Mucosa of gallbladder (tissue), 1 donor: ENCODE measurements around the gene OIT3. TPM values are rescaled to one million over a fixed set of nuclear protein-coding genes. Genes with fewer than 3 reads are reported as not detected.
"Not testable (repeated sequence)": the region's sequence is repeated elsewhere in the genome, so short reads cannot be mapped to it uniquely, and the experiment has no call there.

Source experiments
- DNase-seq: peaks from one replicate; pipeline ENCODE4 v3.0.0-alpha.2; 2020; ENCODE audit warnings: low spot score
- total RNA-seq: library from RNA; stranded (reverse); gene quantifications from one replicate; pipeline ENCODE4 v1.2.1, GENCODE V29; 2021
- donor health status: DM: no; HTN: no; CAD: no.

OIT3 gene
- total RNA-seq, 1 donor from 2014 or later: 0.40 TPM

DNA sequence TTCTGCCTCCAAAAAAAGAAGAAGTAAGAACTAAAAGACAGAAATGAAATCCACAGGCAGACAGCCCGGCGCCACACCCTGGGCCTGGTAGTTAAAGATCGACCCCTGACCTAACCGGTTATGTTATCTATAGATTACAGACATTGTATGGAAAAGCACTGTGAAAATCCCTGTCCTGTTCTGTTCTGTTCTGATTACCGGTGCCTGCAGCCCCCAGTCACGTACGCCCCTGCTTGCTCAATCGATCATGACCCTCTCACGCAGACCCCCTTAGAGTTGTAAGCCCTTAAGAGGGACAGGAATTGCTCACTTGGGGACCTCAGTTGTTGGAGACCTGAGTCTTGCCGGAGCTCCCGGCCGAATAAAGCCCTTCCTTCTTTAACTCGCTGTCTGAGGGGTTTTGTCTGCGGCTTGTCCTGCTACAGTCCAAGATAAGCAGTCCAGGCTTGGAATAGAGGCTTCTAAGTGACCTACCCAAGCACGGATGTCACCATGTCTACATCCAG is 10.5 kb downstream of the OIT3 start:
- not testable (repeated sequence) for DNase-seq

DNA sequence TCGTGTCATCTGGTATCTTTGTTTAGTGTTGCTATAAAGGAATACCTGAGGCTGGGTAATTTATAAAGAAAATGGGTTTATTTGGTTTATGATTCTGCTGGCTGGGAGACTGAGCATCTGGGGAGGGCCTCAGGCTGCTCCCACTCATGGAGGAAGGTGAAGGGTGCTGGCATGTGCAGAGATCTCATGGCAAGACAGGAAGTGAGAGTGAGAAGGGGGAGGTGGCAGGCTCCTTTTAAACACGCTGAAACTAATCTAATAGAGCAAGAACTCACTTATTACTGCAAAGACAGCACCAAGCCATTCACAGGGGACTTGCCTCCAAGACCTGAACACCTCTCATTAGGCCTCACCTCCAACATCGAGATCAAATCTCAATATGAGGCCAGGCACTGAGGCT is 11.3 kb downstream of the OIT3 start:
- DNase-seq: no peak

DNA sequence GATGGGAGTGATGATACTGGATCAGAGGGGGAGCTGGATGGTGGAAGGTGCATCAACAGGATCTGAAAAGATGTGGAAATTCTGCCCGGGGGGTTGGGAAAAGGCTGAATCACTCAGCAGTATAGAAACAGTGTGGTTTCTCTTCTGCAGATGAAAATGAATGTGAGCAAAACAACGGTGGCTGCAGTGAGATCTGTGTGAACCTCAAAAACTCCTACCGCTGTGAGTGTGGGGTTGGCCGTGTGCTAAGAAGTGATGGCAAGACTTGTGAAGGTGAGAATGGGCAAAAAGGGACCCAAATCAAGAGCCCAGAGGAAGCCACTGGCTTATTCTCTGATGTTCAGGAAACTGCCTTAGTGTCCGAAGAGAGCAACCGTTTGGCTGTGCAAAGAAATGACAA is 12.9 kb downstream of the OIT3 start:
- DNase-seq: no peak

DNA sequence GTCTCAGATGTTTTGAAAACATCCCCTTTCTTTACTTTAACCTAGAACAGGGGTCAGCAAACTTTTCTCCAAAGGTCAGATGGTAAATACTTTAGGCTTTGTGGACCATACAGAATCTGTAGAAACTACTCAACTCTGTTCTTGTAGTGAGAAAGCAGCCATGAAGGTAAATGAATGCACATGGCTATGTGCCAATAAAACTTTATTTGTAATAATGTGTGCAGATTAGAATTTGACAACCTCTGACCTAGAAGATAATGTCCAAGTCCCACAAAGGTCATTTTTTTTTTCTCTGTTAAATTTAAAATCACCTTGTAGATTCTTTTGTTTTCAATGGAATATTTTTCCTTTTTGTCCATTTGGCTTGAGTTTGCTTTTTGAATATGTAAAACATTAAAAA is 17.2 kb downstream of the OIT3 start:
- no peak for DNase-seq

DNA sequence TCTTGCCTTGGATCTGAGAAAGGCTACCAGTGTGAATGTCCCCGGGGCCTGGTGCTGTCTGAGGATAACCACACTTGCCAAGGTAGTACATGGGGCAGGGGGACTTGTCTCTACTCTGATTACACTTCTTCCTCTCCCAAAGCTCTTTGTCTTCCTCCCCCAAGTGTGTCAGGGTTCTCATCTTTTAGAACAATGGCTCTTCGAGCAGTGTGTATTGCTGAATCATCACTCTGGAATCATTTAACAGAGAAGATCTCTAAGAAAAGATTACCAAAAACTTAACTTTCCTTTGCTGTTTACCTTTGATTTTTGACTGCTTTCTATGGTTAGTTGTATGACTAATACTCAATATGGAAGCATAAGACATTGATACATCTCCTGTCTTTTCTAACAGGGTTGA is 18.2 kb downstream of the OIT3 start:
- DNase-seq: no peak

DNA sequence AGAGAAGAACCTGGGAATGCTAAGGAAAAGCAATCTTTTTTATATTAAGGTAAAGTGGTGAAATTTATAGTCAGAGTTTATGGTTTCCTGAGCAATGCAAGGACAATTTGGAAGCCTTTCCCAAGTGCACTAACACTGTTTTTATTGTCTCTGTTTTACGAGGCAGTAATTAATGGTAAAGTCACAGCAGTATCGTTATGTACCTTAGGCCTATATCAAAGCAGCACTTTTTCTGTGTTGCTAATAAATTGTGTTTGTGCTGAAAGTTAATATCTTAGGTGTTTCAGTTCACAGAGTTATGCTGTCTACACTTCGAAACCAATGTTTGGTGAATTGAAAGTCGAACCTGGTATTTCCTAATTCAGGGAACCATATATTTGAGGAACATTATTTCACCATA is 19.2 kb downstream of the OIT3 start:
- no peak for DNase-seq

DNA sequence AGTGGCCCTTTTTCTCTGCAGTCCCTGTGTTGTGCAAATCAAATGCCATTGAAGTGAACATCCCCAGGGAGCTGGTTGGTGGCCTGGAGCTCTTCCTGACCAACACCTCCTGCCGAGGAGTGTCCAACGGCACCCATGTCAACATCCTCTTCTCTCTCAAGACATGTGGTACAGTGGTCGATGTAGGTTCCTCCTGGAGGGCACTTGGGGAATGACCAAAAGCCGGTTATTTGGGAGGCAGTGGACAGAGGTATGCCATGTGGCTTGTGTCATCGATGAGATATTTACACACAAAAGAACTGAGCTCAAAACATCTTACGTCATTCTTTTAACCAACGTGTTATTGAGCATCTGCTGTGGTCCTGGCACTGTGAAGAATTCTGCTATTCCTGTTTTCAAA is 19.7 kb downstream of the OIT3 start:
- no peak for DNase-seq

DNA sequence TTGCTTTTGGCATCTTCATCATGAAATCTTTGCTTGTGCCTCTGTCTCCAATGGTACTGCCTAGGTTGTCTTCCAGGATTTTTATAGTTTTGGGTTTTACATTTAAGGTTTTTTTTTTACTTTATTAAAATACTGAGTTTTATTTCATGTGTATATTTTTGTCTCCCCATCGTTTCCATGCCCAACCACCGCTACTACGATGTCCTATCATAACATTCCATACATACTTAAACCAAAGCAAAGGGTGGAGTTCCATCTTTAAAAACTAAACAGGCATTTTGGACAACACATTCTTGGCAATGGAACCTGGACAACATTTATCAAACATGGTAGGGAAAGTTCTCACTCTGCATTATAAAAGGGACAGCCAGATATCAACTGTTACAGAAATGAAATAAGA is 23.7 kb downstream of the OIT3 start:
- DNase-seq: not testable (repeated sequence)

DNA sequence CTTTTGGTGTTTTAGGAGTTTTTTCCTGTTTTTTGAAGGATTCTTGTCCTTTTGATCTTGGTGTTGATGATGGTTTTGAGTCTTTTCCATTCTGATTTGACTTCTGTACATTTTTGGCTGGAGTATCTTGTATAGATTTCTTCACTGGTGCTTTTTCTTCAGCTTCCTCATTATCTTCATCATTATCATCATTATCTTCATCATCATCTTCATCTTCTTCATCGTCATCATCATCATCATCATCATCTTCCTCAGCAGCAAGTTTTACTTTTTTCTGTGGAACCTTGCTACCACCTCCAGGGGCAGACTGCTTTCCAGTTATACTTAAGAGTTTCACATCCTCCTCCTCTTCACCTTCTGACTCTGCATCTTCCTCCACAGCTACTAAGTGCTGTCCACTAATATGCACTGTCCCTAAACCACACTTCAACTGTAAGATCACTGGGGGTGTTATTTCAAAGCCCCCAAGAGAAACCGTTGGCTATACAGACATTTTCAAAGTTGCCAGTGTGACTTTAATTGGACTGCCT is 24.3 kb downstream of the OIT3 start:
- not testable (repeated sequence) for DNase-seq

DNA sequence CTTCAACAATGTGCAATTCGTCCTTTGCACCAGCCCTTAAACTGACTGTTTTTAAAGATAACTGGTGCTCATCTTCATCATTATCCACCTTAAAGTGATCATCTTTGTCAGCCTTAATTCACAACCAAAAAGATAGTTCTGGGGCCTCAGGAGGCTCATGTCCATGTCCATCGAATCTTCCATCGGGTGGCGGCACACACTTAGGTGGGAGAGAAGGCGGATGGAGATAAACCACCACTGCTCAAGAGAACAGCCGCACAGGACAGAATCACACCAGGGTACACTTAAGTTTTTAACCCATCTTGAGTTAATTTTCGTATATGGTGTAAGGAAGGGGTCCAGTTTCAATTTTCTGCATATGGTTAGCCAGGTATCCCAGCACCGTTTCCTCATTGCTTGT is 24.8 kb downstream of the OIT3 start:
- no peak for DNase-seq

DNA sequence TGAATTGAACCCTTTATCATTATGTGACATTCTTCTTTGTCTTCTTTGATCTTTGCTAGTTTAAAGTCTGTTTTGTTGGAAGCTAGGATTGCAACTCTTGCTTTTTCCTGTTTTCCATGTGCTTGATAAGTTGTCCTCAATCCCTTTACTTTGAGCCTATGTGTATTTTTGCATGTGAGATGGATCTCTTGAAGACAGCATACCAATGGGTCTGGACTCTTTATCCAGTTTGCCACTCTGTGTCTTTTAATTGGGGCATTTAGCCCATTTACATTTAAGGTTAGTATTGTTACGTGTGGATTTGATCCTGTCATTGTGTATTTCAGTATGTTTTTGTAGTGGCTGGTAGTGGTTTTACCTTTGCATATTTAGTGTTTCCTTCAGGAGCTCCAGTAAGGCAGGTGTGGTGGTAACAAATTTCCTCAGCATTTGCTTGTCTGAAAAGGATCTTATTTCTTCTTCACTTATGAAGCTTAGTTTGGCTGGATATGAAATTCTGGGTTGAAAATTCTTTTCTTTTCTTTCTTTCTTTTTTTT is 27.7 kb downstream of the OIT3 start:
- DNase-seq: not testable (repeated sequence)

DNA sequence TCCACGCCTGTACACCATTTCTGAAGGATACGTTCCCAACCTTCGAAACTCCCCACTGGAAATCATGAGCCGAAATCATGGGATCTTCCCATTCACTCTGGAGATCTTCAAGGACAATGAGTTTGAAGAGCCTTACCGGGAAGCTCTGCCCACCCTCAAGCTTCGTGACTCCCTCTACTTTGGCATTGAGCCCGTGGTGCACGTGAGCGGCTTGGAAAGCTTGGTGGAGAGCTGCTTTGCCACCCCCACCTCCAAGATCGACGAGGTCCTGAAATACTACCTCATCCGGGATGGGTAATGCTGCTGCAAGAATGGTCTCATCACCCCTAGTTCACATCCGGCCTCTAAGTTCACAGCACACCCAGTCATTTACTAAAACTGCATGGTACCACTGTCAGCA is 30.8 kb downstream of the OIT3 start:
- DNase-seq: no peak

DNA sequence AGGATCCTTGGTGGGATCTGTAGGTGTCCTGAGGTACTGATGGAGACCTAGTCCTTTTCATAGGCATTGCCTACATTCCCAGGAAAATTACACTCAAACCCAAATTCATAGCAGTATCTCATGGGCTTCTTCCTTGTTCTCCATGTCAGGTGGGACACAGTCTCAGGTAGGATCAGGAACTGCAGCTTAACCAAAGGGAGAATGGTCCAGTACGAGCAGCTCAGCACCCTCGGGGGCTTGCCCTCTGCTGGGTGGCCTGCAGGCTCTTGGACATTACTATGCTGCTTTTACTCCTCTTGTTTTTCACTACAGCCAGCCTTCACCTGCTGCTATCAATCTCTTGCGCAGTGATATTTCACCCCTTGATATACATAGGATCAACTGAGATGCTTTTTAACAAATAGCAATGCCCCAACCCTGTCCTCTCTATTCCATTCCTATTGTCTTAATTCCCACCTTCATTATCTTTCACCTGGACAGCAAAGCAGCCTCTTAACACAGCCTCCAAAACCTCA is 32.5 kb downstream of the OIT3 start:
- DNase-seq: no peak

DNA sequence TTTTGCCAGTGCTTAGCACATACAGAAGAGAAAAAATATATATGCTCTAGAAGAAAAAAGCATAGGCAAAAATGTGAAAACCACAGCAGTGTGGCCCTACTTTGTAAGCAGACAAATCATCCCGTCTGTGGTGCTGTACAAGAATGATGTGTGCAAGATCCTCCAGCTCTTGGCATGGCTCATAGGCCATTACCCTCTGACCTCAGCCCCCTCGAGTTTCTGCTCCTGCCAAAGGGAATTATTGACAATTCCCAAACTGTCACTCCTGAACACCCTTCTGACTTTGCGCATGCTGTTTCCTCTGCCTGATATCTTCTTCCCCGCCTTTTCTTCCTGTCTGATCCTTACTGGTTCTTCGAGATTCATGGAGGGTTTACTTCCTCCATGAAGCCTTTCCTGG is 33.9 kb downstream of the OIT3 start:
- DNase-seq: no peak

DNA sequence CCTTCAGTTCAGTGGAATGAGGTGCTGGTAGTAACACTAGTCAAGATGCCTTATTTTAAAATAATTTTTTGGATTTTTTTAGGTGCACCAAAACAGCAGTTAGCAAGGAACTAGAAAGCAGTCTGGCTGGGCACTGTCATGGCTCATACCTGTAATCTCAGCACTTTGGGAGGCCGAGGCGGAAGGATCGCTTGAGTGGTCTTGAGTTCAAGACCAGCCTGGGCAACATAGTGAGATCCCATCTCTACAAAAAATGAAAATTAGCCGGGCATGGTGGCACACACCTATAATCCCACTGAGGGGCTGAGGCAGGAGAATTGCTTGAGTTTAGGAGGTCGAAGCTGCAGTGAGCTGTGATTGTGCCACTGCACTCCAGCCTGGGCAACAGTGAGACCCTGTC is 35.3 kb downstream of the OIT3 start:
- no peak for DNase-seq

DNA sequence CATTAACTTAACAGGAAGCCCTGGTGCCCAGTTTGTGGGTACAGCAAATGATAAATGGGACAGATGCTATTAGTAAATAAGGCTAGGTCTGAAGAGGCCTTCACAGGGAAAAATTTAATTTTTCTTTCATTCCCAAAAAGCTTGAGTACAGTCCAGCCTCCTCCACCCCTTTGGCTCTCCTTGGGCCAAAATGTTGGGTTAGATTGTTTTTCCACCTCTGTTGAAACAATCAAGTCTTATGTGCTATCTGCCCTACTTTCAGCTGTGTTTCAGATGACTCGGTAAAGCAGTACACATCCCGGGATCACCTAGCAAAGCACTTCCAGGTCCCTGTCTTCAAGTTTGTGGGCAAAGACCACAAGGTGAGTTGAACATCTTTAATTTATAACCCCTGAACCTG is 36.7 kb downstream of the OIT3 start:
- DNase-seq: no peak

DNA sequence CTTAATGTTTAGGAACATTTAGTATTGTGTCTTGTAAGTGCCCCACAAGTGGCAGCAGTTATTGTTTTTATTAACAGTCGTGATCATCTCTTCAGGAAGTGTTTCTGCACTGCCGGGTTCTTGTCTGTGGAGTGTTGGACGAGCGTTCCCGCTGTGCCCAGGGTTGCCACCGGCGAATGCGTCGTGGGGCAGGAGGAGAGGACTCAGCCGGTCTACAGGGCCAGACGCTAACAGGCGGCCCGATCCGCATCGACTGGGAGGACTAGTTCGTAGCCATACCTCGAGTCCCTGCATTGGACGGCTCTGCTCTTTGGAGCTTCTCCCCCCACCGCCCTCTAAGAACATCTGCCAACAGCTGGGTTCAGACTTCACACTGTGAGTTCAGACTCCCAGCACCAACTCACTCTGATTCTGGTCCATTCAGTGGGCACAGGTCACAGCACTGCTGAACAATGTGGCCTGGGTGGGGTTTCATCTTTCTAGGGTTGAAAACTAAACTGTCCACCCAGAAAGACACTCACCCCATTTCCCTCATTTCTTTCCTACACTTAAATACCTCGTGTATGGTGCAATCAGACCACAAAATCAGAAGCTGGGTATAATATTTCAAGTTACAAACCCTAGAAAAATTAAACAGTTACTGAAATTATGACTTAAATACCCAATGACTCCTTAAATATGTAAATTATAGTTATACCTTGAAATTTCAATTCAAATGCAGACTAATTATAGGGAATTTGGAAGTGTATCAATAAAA is 38.9 kb downstream of the OIT3 start:
- no peak for DNase-seq

DNA sequence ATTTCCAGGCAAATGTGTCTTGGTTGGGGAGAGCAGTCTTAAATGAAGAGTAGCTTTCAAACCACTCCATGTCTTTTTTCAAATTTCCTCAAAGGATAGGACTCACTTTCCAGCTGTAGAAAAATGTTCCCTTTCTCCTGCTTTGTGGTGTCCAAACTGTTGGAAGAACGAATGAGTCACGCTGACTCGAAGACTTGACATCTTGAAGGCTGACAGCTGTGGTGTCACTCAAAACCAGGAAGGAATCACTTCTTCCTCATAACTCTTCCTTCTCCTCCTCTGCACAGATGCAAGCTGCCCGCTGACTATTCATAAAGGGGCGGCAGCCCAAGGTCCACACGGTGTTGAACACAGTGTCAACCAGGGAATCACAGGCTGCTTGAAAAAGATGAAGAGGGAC is 41.8 kb downstream of the OIT3 start:
- DNase-seq: no peak

DNA sequence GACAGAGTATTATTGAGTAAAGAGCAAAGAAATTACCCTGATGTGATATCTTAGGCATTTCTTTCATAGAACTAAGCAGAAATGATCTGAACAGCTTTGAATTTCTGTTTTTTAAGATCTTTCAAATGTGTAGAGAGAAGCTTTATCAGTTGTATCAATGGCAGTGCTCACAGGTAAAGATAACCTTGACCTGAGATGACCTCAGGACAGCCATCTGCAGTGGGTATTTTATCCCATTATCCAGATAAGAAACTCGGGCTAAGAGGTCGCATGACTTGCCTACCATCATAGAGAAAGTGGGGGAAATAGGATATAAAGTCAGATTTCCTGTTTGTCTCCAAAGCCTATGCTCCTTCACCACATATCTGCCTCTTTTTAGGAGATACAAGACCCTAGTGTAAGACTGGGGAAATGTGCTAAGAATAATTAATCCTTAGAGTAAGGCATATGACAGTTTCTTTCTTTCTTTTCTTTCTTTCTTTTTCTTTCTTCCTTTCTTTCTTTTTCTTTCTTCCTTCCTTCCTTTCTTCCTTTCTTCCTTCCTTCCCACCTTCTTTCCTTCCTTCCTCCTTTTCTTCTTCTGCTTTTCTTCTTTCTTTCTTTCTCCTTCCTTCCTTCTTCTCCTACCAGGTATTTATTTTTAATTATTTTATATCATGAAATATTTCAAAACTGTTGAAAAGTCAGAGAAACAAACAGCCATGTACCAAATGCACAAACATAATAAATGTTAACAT is 50.1 kb downstream of the OIT3 start:
- DNase-seq: no peak

DNA sequence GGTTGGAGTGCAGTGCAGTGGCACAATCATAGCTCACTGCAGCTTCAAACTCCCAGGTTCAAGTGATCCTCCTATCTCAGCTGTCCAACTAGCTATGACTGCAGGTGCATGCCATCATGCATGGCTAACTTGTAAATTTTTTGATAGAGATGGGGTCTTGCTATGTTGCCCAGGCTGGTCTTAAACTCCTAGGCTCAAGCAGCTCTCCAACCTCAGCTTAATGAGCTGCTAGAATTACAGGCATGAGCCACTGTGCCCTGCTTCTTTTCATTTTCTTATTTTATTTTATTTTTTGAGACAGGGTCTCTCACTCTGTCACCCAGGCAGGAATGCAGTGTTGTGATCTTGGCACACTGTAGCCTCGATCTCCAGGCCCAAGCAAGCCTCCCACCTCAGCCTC is 53.4 kb downstream of the OIT3 start:
- no peak for DNase-seq

DNA sequence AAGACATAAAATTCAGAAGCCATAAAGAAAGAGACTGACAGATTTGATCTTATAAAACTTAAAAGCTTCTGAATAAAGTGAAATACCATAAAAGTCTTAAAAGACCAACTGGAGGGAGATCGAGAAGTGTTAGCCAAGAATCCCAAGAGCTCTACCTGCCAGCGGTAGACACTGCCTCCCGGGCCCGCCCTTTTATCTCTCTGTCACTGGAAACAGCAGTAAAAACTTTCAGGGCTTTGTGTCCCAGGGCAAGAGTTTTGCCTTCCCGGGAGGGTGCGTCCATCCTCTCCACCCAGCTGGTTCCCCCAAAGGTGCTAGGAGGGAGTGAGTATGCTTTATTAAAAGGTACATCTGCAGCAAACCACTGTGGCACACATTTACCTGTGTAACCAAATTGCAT is 55.2 kb downstream of the OIT3 start:
- DNase-seq: no peak

DNA sequence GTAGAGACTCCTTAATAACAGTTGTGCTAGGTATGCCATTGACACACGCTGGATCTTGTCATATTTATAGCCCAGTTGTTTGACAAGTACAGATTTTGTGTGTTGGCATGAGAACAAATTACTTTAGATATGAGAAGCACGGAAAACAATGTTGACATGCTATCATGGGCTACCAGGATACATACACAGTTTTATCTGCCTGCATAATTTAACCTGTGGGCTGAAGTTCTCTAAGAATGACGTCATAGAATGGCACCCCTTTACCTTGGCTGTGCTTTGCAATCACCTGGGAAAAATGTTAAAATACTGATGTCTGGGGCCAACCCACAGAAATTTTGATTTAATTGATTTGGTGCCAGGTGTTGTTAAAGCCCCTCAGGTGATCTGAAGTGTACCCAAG is 58.2 kb downstream of the OIT3 start:
- no peak for DNase-seq

DNA sequence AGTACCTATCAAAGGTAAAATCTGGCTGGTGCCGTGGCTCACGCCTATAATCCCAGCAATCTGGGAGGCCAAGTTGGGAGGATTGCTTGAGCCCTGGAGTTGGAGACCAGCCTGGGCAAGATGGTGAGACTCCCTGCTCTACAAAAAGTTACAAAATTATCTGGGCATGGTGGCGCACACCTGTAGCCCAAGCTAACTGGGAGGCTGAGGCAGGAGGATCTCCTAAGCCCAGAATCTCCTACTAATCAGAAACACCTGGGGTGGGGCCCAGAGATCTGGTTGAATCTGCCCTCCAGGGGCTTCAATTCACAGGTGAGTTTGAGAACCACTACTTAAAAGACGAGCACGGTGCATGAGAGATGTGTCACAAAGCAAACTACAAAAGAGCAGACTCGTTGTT is 58.6 kb downstream of the OIT3 start:
- no peak for DNase-seq
